ENCODE data around the gene OR4A15.

OR4A15 gene

DNA sequence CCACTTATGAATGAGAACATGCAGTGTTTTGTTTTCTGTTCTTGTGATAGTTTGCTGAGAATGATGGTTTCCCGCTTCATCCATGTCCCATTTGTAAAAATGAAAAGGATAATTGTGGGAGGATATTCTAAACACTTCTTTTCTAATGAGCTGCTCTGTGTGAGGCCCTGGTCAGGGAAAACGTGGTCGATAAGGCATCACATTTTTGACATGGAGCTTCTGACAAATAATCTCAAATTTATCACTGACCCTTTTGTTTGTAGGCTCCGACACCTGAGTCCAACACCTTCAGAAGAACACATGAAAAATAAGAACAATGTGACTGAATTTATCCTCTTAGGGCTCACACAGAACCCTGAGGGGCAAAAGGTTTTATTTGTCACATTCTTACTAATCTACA, at the start of gene OR4A15:
Gene OR4A15, plus strand, starts transcription at position 301 of the 400 bp plus-strand sequence. Its CDS starts 0 bp downstream, at position 301.
- DNase-seq (ENCODE audit: extremely low spot score, insufficient read length, low read depth) (no peak), FAIRE-seq (no peak)

DNA sequence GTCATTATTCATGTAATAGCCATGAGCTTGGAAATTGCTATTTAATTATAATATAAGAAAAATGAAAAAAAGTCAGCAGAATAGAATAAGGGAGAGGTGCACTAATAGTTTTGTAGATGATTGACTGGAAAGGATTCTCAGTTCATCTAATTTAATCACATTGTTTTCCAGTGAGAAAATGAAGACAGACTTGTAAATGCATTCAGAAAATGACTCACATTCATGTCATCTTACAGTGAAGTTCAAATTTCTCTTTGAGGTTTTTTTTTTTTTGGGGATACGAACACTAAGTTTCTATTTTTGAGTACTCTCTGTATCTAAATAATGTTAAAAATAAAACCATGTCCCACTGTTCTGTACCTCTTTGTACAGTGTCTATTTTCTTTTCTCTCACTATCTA, 43.3 kb upstream of the OR4A15 start:
- no peak for FAIRE-seq
- no peak for DNase-seq (ENCODE audit: extremely low spot score, insufficient read length, low read depth)

DNA sequence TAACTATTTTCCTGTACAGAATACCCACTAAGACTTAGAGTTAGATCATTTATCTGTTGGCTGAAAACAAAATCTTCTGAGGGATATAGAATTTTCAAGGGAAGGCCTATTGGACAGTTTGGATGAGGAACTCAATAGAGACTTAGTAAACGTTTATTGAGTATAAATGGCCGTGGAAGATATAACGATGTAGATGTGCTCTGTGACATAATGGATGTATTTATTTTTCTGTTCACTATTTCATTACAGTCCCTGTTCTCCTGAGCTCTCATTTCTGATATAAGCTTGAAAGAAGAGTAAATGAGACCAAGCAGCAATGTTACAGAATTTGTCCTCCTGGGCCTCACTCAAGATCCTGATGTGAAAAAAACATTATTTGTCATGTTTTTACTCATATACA, 24.9 kb upstream of the OR4A15 start, which contains the start of gene OR4A16:
Gene OR4A16, plus strand, starts transcription at position 301 of the 400 bp plus-strand sequence. Its CDS starts 0 bp downstream, at position 301.
- FAIRE-seq (no peak), DNase-seq (ENCODE audit: extremely low spot score, insufficient read length, low read depth) (no peak)

DNA sequence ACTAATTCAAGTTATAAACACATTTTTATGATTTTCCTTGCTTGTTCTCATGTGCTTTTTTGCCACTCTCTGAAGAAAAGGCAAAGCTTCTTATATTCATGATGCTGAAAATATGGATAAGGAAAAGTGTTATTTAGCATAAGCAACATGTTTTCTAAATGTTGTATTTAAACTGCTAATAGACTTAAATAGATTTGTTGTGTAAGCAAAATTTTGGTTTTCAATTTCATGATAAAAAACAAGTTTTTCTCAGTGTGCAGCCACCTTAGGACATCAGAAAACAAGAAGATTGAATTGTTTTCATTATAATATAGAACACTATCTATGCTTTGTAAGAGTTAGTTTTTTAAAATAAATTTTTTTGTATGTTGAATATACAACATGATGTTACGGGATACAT, 22.5 kb upstream of the OR4A15 start:
- FAIRE-seq = no peak
- no peak for DNase-seq (ENCODE audit: extremely low spot score, insufficient read length, low read depth)

DNA sequence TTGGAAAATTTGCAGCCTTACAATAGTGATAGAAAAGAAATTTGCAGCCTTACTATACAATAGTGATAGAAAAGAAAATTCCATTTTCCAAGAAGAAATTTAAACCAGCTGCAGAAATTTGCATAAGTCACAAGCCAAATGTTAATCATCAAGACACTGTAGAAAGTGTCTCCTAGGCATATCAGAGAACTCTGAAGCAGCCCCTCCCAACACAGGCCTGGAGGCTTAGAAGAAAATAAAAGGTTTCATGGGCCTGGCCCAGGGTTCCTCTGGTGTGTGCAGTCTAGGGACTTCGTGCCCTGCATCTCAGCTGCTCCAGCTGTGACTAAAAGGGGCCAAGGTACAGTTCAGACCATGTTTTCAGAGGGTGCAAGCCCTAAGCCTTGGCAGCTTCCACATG, 18.7 kb upstream of the OR4A15 start:
- FAIRE-seq (no peak), DNase-seq (ENCODE audit: extremely low spot score, insufficient read length, low read depth) (no peak)

DNA sequence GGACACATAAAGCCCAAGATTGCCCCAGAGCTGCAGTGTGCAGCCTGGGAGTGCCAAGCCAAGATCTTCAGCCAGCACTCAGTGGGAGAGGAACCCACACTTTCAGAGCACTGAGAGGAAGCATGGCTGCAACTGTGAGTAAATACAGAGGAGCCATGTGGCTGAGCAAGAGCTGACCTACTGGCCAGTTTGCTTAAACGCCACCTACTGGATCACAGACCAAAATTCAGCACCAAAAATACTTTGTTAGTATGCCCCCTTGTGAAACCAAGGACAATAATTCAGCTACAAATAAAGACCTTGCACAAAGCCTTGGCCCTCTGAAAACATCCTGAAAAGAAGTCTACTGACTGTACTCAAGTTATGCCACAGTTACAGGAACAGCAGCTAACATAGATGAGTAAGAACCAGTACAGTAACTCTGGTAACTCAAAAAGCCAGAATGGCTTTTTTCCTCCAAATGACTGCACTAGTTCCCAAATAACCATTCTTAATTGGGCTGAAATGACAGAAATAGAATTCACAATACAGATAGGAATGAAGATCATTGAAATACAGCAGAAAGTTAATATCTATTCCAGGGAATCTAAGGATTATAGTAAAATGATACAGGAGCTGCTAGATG, 10.1 kb upstream of the OR4A15 start:
- DNase-seq (ENCODE audit: extremely low spot score, insufficient read length, low read depth) (no peak), FAIRE-seq (no peak)

DNA sequence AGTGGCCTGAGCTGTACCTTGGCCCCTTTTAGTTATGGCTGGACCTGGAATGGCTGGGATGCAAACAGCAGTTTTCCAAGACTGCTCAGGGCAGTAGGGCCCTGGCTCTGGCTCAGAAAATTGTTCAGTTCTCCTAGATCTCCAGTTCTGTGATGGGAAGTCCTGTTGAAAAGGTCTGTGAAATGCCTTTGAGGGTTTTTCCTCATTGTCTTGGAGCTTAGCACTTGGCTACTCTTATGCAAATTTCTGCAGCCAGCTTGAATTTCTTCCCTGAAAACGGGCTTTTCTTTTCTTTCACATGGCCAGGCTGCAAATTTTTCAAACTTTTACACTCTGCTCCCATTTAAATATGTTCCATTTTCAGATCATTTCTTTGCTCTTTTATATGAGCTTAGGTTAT, 33.2 kb downstream of the OR4A15 start:
- FAIRE-seq (no peak), DNase-seq (ENCODE audit: extremely low spot score, insufficient read length, low read depth) (no peak)
